CD4-positive, alpha-beta T cell treated with Interferon alpha-2 for 1 hour (primary cell): ENCODE measurements around the gene PLA2G6.
A peak's percentile ranks its signal among the peaks of the same experiment; 100 is the strongest.
"Not testable (repeated sequence)": the region's sequence is repeated elsewhere in the genome, so short reads cannot be mapped to it uniquely, and the experiment has no call there.

Experiments
- DNase-seq, 2 donors: peaks; one replicate each; pipeline ENCODE4 v3.0.0-alpha.2; 2020 to 2022

The PLA2G6 gene

GRCh38 chr22:38126928-38127668, 54.5 kb downstream of the PLA2G6 start:
- no peak for DNase-seq

- no peak for DNase-seq
These were observed 55.9 kb downstream of the PLA2G6 start for GRCh38 chr22:38125751-38126201.

GRCh38 chr22:38125038-38125610, 56.5 kb downstream of the PLA2G6 start:
- no peak for DNase-seq

GRCh38 chr22:38124236-38124974, 57.2 kb downstream of the PLA2G6 start:
- no peak for DNase-seq

- DNase-seq: no peak
These were observed 59.0 kb downstream of the PLA2G6 start for GRCh38 chr22:38122616-38123015.

GRCh38 chr22:38120359-38121110, 61.1 kb downstream of the PLA2G6 start:
- DNase-seq: no peak

- DNase-seq: not testable (repeated sequence)
These were observed 62.9 kb downstream of the PLA2G6 start for GRCh38 chr22:38118747-38119146.

- DNase-seq: no peak
These were observed 63.4 kb downstream of the PLA2G6 start for GRCh38 chr22:38118182-38118581.

GRCh38 chr22:38117556-38117955, 64.1 kb downstream of the PLA2G6 start:
- not testable (repeated sequence) for DNase-seq

GRCh38 chr22:38115423-38116205, 66.0 kb downstream of the PLA2G6 start:
- DNase-seq: no peak

GRCh38 chr22:38114484-38115398, 66.9 kb downstream of the PLA2G6 start:
- DNase-seq: peak; percentile 73 to 79

GRCh38 chr22:38112381-38112780, 69.2 kb downstream of the PLA2G6 start:
- no peak for DNase-seq

GRCh38 chr22:38111925-38112355, 69.7 kb downstream of the PLA2G6 start:
- no peak for DNase-seq

- DNase-seq: no peak
These were observed 70.5 kb downstream of the PLA2G6 start for GRCh38 chr22:38110863-38111852.

- DNase-seq: no peak
These were observed 71.4 kb downstream of the PLA2G6 start, which contains the start of gene BAIAP2L2 for GRCh38 chr22:38110008-38110862. BAIAP2L2 (minus strand) TSS chr22:38110684; CDS start chr22:38110525, 159 bp downstream.

- peak in 1 of 2 donors; percentile 20 for DNase-seq
These were observed 72.1 kb downstream of the PLA2G6 start for GRCh38 chr22:38109371-38110001.

- DNase-seq: no peak
These were observed 72.9 kb downstream of the PLA2G6 start for GRCh38 chr22:38108561-38109319.
